Central memory CD8-positive, alpha-beta T cell (primary cell): ENCODE data around the gene SLC6A7.
"Not testable (repeated sequence)": the region's sequence is repeated elsewhere in the genome, so short reads cannot be mapped to it uniquely, and the experiment has no call there.

ENCODE experiments used
- ATAC-seq: fragments of 150-1000 bp; cut with Tn5 transposase; replicated peaks from 2 replicates; pipeline ENCODE4 v1.10.0; 2022; ENCODE audit warnings: mild to moderate bottlenecking, moderate FRiP score, moderate number of reproducible peaks; ENCODE audit not compliant: poor library complexity, severe bottlenecking; ENCODE audit errors: extremely low read depth
- DNase-seq, 2 donors: peaks; one replicate each; pipeline ENCODE4 v3.0.0; 2021; ENCODE audit warnings: low spot score in 2 of 2
- H3K27ac Mint-ChIP-seq: one replicate; pipeline ENCODE4 v1.8.0; 2022; ENCODE audit warnings: low read depth, mild to moderate bottlenecking, moderate library complexity, mixed read lengths
- H3K27me3 Mint-ChIP-seq: one replicate; pipeline ENCODE4 v1.8.0; 2022; ENCODE audit warnings: mixed read lengths
- H3K36me3 Mint-ChIP-seq: one replicate; pipeline ENCODE4 v1.8.0; 2022; ENCODE audit warnings: mild to moderate bottlenecking, moderate library complexity, mixed read lengths; ENCODE audit not compliant: insufficient read depth
- H3K4me1 Mint-ChIP-seq: one replicate; pipeline ENCODE4 v1.8.0; 2022; ENCODE audit warnings: mixed read lengths
- H3K4me3 Mint-ChIP-seq: one replicate; pipeline ENCODE4 v1.8.0; 2022; ENCODE audit warnings: mild to moderate bottlenecking, moderate library complexity, mixed read lengths
- H3K9me3 Mint-ChIP-seq: one replicate; pipeline ENCODE4 v1.8.0; 2022; ENCODE audit warnings: mixed read lengths

Gene SLC6A7

GRCh38 chr5:150223474-150223873 is 33.6 kb downstream of the SLC6A7 start:
- ATAC-seq = no peak
- no peak overlapping the region for H3K4me3 Mint-ChIP-seq
- no peaks in the 10 kb centered on the region for H3K9me3 Mint-ChIP-seq
- peaks cover under 1% of the 10 kb centered on the region for H3K27me3 Mint-ChIP-seq
- DNase-seq = no peak
- no peaks in the 10 kb centered on the region for H3K4me1 Mint-ChIP-seq
- H3K36me3 Mint-ChIP-seq = no peaks in the 10 kb centered on the region
- H3K27ac Mint-ChIP-seq = no peak overlapping the region

- no peak for DNase-seq
- Mint-ChIP-seq H3K9me3 (no peaks in the 10 kb centered on the region), H3K4me1 (no peaks in the 10 kb centered on the region), H3K36me3 (no peaks in the 10 kb centered on the region), H3K27me3 (no peaks in the 10 kb centered on the region), H3K27ac (no peak overlapping the region), H3K4me3 (no peak overlapping the region)
- ATAC-seq = no peak
These were observed 34.7 kb downstream of the SLC6A7 start for GRCh38 chr5:150224483-150225027.

- Mint-ChIP-seq H3K27me3 (no peaks in the 10 kb centered on the region), H3K27ac (no peak overlapping the region), H3K36me3 (peaks cover 1% of the 10 kb centered on the region), H3K4me1 (no peaks in the 10 kb centered on the region), H3K4me3 (no peak overlapping the region), H3K9me3 (no peaks in the 10 kb centered on the region)
- ATAC-seq (peak; percentile 3), DNase-seq (no peak)
These were observed 37.2 kb downstream of the SLC6A7 start for GRCh38 chr5:150227036-150227435.

- ATAC-seq (no peak), DNase-seq (no peak)
- no peaks in the 10 kb centered on the region for H3K9me3 Mint-ChIP-seq
- no peak overlapping the region for H3K27ac Mint-ChIP-seq
- no peak overlapping the region for H3K4me3 Mint-ChIP-seq
- H3K36me3 Mint-ChIP-seq = peaks cover 1% of the 10 kb centered on the region
- no peaks in the 10 kb centered on the region for H3K4me1 Mint-ChIP-seq
- H3K27me3 Mint-ChIP-seq = no peaks in the 10 kb centered on the region
These were observed 37.9 kb downstream of the SLC6A7 start for GRCh38 chr5:150227606-150228273.

GRCh38 chr5:150229571-150229970 is 39.7 kb downstream of the SLC6A7 start:
- Mint-ChIP-seq H3K4me3 (no peak overlapping the region), H3K4me1 (no peaks in the 10 kb centered on the region), H3K27me3 (no peaks in the 10 kb centered on the region), H3K36me3 (peaks cover 1% of the 10 kb centered on the region), H3K27ac (no peak overlapping the region), H3K9me3 (no peaks in the 10 kb centered on the region)
- DNase-seq (no peak), ATAC-seq (no peak)

- no peaks in the 10 kb centered on the region for H3K4me1 Mint-ChIP-seq
- ATAC-seq (no peak), DNase-seq (no peak)
- no peak overlapping the region for H3K4me3 Mint-ChIP-seq
- H3K36me3 Mint-ChIP-seq = peaks cover 1% of the 10 kb centered on the region
- no peak overlapping the region for H3K27ac Mint-ChIP-seq
- H3K27me3 Mint-ChIP-seq = no peaks in the 10 kb centered on the region
- no peaks in the 10 kb centered on the region for H3K9me3 Mint-ChIP-seq
These were observed 41.0 kb downstream of the SLC6A7 start for GRCh38 chr5:150230842-150231241.

- not testable (repeated sequence) for H3K27me3 Mint-ChIP-seq, H3K4me1 Mint-ChIP-seq, H3K4me3 Mint-ChIP-seq, H3K27ac Mint-ChIP-seq, H3K9me3 Mint-ChIP-seq, H3K36me3 Mint-ChIP-seq, ATAC-seq, DNase-seq
These were observed 43.8 kb downstream of the SLC6A7 start for GRCh38 chr5:150233706-150234105.

- Mint-ChIP-seq H3K27ac (no peak overlapping the region), H3K4me1 (no peaks in the 10 kb centered on the region)
- no peak for DNase-seq
These were observed 45.0 kb downstream of the SLC6A7 start for GRCh38 chr5:150234576-150235499.

GRCh38 chr5:150235500-150235854 is 45.6 kb downstream of the SLC6A7 start:
- H3K27me3 Mint-ChIP-seq = no peaks in the 10 kb centered on the region
- ATAC-seq (no peak), DNase-seq (no peak)
- no peak overlapping the region for H3K27ac Mint-ChIP-seq
- no peaks in the 10 kb centered on the region for H3K4me1 Mint-ChIP-seq
- no peaks in the 10 kb centered on the region for H3K9me3 Mint-ChIP-seq
- peaks cover under 1% of the 10 kb centered on the region for H3K36me3 Mint-ChIP-seq
- no peak overlapping the region for H3K4me3 Mint-ChIP-seq

More at GRCh38 chr5:150234576-150235499, 45.0 kb downstream of the SLC6A7 start:
- ATAC-seq = no peak
- H3K4me3 Mint-ChIP-seq = no peak overlapping the region
- no peaks in the 10 kb centered on the region for H3K9me3 Mint-ChIP-seq
- no peaks in the 10 kb centered on the region for H3K27me3 Mint-ChIP-seq
- peaks cover 1% of the 10 kb centered on the region for H3K36me3 Mint-ChIP-seq

GRCh38 chr5:150236313-150236712 is 46.5 kb downstream of the SLC6A7 start:
- ATAC-seq (no peak), DNase-seq (no peak)
- Mint-ChIP-seq H3K27me3 (no peaks in the 10 kb centered on the region), H3K9me3 (no peaks in the 10 kb centered on the region), H3K4me3 (no peak overlapping the region), H3K4me1 (no peaks in the 10 kb centered on the region), H3K36me3 (no peaks in the 10 kb centered on the region), H3K27ac (no peak overlapping the region)

GRCh38 chr5:150236981-150237754 is 47.3 kb downstream of the SLC6A7 start:
- H3K27me3 Mint-ChIP-seq = no peaks in the 10 kb centered on the region
- H3K27ac Mint-ChIP-seq = no peak overlapping the region
- ATAC-seq (no peak), DNase-seq (no peak)
- H3K36me3 Mint-ChIP-seq = no peaks in the 10 kb centered on the region
- H3K4me3 Mint-ChIP-seq = no peak overlapping the region
- no peaks in the 10 kb centered on the region for H3K4me1 Mint-ChIP-seq
- no peaks in the 10 kb centered on the region for H3K9me3 Mint-ChIP-seq

GRCh38 chr5:150238646-150239045 is 48.8 kb downstream of the SLC6A7 start:
- Mint-ChIP-seq H3K4me3 (no peak overlapping the region), H3K9me3 (no peaks in the 10 kb centered on the region), H3K27me3 (no peaks in the 10 kb centered on the region), H3K4me1 (no peaks in the 10 kb centered on the region), H3K36me3 (no peaks in the 10 kb centered on the region), H3K27ac (no peak overlapping the region)
- no peak for ATAC-seq
- DNase-seq = no peak
